H54 (cell line): ENCODE data around the gene EED.

Experiments
- DNase-seq: peaks from one replicate; pipeline ENCODE4 v3.0.0; 2011; ENCODE audit warnings: low spot score, mixed read lengths; ENCODE audit not compliant: insufficient read length
- FAIRE-seq: peaks from 3 replicates; lab custom pipeline; 2011; peaks lifted over from hg19 to GRCh38; lab: Jason Lieb, UNC
- POLR2A ChIP-seq: IDR thresholded peaks from 2 replicates; pipeline ENCODE4 v1.6.1; 2011; ENCODE audit warnings: low read depth, mild to moderate bottlenecking, low read length

EED gene

GRCh38 chr11:86247608-86248007 is 3.1 kb downstream of the EED start:
- DNase-seq (no peak), FAIRE-seq (peak; percentile 30)
- no peak for TF ChIP-seq POLR2A

DNA sequence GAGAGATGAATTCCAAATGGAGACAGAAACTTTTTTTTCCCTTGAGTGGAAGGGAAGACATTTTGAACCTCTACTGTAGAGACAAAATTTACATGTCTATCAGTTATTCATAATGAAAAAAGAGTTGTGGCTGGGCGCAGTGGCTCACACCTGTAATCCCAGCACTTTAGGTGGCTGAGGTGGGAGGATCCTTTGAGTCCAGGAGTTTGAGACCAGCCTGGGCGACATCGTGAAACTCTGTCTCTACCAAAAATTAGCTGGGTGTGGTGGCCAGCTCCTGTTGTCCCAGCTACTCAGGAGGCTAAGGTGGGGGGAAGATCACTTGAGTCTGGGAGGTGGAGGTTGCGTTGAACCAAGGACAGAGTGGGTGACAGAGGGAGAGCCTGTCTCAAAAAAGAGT is 4.1 kb downstream of the EED start:
- DNase-seq (no peak), FAIRE-seq (no peak)
- TF ChIP-seq POLR2A: no peak

GRCh38 chr11:86249307-86250098 is 5.0 kb downstream of the EED start:
- no peak for TF ChIP-seq POLR2A
- FAIRE-seq: no peak
- DNase-seq: no peak

DNA sequence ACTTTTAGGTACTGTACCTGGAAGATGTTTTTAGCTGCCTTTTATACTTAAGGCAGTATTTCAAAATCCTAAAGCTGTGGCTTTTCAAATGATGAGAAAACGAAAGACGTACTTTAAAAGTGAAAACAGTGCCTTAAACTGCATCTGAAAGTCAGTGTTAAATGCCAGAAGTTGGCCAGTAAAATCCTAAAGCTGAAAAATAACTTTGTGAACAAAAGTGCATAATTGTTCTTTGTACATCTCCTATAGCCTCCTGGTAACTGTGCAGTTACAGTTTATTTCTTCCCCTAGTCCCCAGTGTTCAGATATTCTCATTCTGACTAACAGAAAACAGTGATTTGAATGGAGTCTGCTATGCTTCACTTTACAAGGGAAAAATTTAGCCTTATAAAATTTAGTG is 6.8 kb downstream of the EED start:
- TF ChIP-seq POLR2A: no peak
- DNase-seq: no peak
- FAIRE-seq: no peak

DNA sequence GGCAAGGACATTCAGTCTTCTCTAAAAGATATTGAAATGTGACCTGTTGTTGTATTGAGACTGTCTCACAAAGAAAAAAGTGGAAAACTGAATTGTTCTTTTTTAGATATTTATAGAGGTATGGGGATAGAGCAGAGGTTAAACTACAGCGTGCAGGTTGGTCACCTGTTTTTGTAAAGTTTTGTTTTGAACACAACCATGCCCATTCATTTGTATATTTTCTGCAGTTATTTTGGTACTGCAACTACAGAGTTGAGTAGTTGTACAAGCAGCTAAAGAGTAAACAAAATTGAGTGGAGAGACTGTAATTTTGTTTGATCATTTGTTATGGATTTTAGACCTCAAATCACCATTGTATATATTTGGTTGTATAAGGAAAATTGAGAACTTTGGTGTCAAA is 11.3 kb downstream of the EED start:
- FAIRE-seq (no peak), DNase-seq (no peak)
- TF ChIP-seq POLR2A: no peak

DNA sequence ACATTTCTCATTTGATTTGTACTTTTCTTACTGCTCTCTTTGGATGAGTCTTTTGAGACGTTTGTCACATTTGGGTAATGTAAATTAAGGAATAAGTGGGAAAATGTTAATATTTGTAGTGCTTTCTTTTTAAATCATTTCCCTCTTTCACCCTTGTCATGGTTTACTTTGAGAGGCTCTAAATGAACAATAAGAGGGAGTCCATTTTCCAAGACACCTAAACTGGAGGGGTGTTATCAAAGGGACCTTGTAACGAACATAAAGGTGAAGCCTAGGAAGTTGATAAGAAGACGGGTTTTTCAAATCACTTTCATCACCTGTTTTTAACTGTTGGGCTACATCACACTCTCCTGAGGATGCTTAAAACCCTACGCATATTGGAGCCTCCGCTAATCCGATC is 12.1 kb downstream of the EED start:
- peak; percentile 78 for FAIRE-seq
- TF ChIP-seq POLR2A: no peak

GRCh38 chr11:86257446-86257845 is 12.9 kb downstream of the EED start:
- FAIRE-seq: no peak
- no peak for TF ChIP-seq POLR2A

More for the DNA sequence above, 12.1 kb downstream of the EED start:
- DNase-seq: no peak

DNA sequence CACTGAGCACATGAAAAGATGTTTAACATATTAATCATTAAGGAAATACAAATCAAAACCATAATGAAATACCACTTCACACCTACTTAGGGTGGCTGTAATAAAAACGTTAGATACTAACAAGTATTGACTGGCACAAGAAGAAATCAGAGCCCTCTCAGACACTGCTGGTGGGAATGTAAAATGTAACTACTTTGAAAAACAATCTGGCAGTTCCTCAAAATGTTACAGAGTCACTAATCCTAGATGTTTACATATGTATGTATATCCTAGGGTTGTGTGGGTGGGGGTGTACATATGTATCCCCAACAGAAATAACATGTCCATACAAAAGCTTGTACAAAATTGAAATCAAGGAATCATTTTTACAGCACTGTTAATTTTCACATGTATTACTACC is 15.2 kb downstream of the EED start:
- FAIRE-seq: no peak
- no peak for DNase-seq
- TF ChIP-seq POLR2A: no peak

More at GRCh38 chr11:86257446-86257845, 12.9 kb downstream of the EED start:
- no peak for DNase-seq

DNA sequence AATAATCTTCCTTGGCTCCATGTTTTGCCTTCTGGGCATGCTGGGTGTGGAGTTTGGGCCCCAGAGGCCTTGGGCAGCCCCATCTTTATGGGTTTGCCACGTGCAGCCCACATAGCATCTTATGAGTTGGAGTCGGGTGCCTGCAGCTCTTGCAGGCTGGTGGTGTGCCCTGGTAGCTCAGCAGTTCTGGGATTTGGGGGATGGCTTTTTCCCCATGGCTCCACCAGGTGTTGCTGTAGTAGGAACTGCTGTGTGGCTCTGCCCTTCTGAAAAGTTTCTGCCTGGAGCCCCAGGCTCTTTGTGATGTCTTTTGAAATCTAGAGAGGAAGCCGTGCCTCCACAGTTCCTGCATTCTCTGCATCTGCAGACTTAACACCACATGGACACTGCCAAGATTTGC is 16.8 kb downstream of the EED start:
- no peak for FAIRE-seq
- DNase-seq: no peak
- no peak for TF ChIP-seq POLR2A

DNA sequence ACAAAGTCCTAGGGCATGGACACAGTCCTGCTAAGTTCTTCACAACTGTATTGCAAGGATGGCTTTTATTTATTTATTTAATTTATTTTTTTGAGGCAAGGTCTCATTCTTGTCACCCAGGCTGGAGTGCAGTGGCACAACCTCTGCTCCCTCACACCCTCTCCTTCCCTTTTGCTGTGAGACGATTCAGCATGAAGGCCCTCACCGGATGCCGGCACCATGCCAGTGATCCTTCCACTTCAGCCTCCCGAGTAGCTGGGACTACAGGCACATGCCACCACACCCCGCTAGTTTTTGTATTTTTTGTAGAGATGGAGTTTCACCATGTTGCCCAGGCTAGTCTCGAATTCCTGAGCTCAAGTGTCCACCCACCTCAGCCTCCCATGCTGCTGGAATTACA is 17.8 kb downstream of the EED start:
- no peak for TF ChIP-seq POLR2A
- FAIRE-seq (no peak), DNase-seq (no peak)

DNA sequence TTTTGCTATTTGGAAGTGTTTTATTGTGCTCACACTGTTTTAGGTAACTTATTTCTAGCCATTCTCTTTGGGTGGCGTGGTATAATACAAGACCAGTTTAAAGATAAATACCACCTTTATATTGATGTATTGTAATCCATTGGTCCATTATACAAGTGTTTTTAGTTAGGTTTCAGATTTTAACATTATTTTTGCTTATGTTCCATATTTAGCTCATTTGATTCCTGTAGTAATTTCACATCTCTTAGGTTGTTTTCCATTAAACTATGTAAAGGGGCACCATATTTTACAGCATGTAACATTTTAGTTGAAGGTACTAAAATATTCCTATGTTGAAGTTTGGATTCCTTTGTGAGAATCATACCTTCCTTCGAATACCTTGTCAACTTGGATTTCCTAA is 20.1 kb downstream of the EED start:
- peak; percentile 75 for FAIRE-seq
- no peak for DNase-seq
- no peak for TF ChIP-seq POLR2A

DNA sequence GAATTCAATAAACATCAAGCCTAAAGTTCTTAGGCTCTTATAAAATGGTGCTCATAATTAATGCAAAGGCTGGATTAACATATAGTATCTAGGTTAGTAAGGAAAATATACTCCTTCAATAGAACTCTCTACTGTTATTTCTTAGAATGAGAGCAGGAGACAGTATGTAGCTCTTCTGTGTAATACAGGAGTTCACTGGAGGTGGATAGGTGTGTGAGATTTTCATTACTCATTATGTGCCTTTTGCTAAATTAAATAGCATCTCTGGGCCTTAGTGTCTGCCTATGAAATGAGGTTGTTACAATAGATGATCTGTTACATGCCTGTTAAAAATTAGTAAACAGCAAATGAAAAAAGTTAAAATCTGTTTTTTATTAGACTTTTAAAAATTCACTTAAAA is 20.6 kb downstream of the EED start:
- DNase-seq (no peak), FAIRE-seq (no peak)
- no peak for TF ChIP-seq POLR2A

- no peak for DNase-seq
- TF ChIP-seq POLR2A: no peak
- no peak for FAIRE-seq
Measured at GRCh38 chr11:86269645-86270044, 25.1 kb downstream of the EED start.

DNA sequence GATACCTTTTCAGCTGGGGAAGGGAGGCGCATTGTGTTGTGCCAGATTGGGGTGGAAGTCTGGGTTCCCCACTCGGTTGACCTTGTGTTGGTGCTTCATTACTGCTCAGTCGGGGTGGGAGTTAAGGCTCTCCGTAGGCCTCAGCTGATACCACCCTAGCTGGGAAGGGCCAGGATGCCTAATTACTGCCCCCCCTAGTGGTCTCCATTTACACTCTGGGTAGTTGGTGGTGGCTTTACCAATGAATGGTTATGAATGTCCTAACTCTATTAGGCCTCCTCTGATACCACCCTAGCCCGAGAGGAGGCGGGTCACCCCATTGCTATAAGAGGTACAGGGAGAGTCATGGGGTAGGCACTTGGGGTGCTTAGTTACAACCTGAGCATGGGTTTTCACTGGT is 29.9 kb downstream of the EED start:
- FAIRE-seq (peak; percentile 50), DNase-seq (no peak)
- TF ChIP-seq POLR2A: no peak

GRCh38 chr11:86274999-86275398 is 30.4 kb downstream of the EED start:
- DNase-seq: no peak
- peak; percentile 62 for FAIRE-seq
- no peak for TF ChIP-seq POLR2A
